ENCODE data around the gene CD2AP.

The CD2AP gene

DNA sequence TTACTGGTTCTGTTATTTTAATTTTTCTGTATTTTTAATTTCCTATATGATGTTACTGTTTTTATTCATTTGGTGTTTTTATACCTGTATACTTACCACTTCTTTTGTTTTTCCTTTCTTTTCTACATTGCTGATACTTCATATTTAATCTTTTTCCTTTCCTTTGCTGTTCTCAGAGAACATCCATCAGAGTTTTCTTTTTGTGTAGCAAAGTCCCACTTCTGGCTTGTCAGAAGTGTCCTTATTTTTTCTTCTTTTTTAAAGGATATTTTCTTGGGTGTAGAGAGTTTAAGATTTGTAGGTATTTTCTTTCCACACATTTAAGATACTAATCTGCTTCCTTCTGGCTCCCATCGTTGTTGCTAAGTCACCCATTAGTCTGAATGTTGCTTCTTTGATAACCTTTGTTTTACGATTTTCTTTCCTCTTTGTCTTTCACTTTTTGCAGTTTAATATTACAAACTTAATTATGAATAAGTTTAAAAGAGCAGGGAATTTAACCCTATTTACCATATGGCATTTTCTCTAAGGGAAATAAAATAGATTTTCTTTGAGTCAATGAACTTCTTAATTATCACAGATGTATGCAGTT, 18.5 kb downstream of the CD2AP start:
- DNase-seq (ENCODE audit: low read depth): no peak
- TF ChIP-seq, protein P1, sequence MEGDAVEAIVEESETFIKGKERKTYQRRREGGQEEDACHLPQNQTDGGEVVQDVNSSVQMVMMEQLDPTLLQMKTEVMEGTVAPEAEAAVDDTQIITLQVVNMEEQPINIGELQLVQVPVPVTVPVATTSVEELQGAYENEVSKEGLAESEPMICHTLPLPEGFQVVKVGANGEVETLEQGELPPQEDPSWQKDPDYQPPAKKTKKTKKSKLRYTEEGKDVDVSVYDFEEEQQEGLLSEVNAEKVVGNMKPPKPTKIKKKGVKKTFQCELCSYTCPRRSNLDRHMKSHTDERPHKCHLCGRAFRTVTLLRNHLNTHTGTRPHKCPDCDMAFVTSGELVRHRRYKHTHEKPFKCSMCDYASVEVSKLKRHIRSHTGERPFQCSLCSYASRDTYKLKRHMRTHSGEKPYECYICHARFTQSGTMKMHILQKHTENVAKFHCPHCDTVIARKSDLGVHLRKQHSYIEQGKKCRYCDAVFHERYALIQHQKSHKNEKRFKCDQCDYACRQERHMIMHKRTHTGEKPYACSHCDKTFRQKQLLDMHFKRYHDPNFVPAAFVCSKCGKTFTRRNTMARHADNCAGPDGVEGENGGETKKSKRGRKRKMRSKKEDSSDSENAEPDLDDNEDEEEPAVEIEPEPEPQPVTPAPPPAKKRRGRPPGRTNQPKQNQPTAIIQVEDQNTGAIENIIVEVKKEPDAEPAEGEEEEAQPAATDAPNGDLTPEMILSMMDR (IDR thresholded peaks at IDR 0.05; ENCODE audit: insufficient read depth, low read depth, low read length, missing control alignments): no peak
- no peak overlapping the region for H3K4me3 ChIP-seq (ENCODE audit: low read depth, low read length)

- DNase-seq (ENCODE audit: low read depth): no peak
- TF ChIP-seq, protein P1 (IDR thresholded peaks at IDR 0.05; ENCODE audit: insufficient read depth, low read depth, low read length, missing control alignments): no peak
- H3K4me3 ChIP-seq (ENCODE audit: low read depth, low read length): no peak overlapping the region
Measured at GRCh38 chr6:47496935-47497579, 19.5 kb downstream of the CD2AP start.

- DNase-seq (ENCODE audit: low read depth): no peak
- TF ChIP-seq, protein P1 (IDR thresholded peaks at IDR 0.05; ENCODE audit: insufficient read depth, low read depth, low read length, missing control alignments): no peak
- H3K4me3 ChIP-seq (ENCODE audit: low read depth, low read length): no peak overlapping the region
Measured at GRCh38 chr6:47502920-47503319, 25.3 kb downstream of the CD2AP start.

- DNase-seq (ENCODE audit: low read depth): no peak
- no peak overlapping the region for H3K4me3 ChIP-seq (ENCODE audit: low read depth, low read length)
- TF ChIP-seq, protein P1 (IDR thresholded peaks at IDR 0.05; ENCODE audit: insufficient read depth, low read depth, low read length, missing control alignments): no peak
Measured at GRCh38 chr6:47509937-47510336, 32.3 kb downstream of the CD2AP start.

DNA sequence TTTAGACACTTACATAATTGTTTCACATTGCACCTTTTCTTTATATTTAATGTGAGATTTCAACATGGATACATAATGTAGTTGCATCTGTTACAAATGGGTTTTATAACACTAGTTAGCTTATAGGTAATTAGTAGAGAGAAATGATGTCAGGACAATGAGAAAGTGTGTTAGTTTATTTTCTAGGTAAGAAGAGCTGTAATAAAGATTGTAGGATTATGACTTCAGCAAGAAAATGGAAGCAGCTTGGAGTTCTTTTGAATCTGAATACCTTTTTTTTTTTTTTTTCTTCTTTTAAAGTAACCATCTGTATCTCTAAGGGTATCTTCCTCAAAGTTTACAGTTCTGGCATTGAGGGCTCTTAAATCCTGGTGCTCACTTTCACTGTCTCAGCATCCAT, 35.3 kb downstream of the CD2AP start:
- DNase-seq (ENCODE audit: low read depth): no peak
- TF ChIP-seq, protein P1 (IDR thresholded peaks at IDR 0.05; ENCODE audit: insufficient read depth, low read depth, low read length, missing control alignments): no peak
- H3K4me3 ChIP-seq (ENCODE audit: low read depth, low read length): no peak overlapping the region

- TF ChIP-seq, protein P1 (IDR thresholded peaks at IDR 0.05; ENCODE audit: insufficient read depth, low read depth, low read length, missing control alignments): no peak
Measured at GRCh38 chr6:47519279-47519678, 41.7 kb downstream of the CD2AP start.

DNA sequence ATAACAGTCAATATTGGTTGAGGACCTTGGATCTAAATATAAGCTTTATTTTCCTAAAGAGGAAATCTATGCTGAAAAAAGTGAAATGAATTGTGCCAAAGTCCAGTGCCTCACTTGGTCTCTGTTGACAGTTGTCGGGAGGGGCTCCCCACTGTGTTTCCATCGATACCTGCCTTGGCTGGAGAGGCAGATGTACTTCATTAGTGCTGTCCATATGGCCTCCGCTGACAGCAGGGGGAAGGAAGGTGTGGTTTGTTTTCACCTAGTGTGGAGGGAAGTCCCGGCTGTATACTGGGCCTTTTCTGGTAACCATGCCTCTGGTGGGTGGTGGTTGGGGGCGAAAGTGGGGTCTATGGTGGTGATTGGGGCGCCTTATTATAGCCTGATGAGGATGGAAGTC, 42.7 kb downstream of the CD2AP start:
- H3K4me3 ChIP-seq (ENCODE audit: low read depth, low read length): no peak overlapping the region
- peak; percentile 25 for DNase-seq (ENCODE audit: low read depth)
- TF ChIP-seq, protein P1 (IDR thresholded peaks at IDR 0.05; ENCODE audit: insufficient read depth, low read depth, low read length, missing control alignments): no peak

More at GRCh38 chr6:47519279-47519678, 41.7 kb downstream of the CD2AP start:
- no peak overlapping the region for H3K4me3 ChIP-seq (ENCODE audit: low read depth, low read length)
- no peak for DNase-seq (ENCODE audit: low read depth)
